Esophagus muscularis mucosa (tissue), 4 donors: Measurements from ENCODE around the gene KHNYN. TPM values are rescaled to one million over a fixed set of nuclear protein-coding genes. Genes with fewer than 3 reads are reported as not detected.

Source experiments
- DNase-seq: peaks from one replicate; pipeline ENCODE4 v3.0.0-alpha.2; 2017; ENCODE audit errors: extremely low spot score
- H3K27ac ChIP-seq, 4 donors: fragments of 200-600 bp; sonication (generic); replicated peaks in 1 of 4; 1 replicate in 3 of 4; 2 replicates in 1 of 4; pipeline ENCODE4 v1.5.1; 2016 to 2019; ENCODE audit warnings: mild to moderate bottlenecking in 1 of 4
- H3K27me3 ChIP-seq, 4 donors: fragments of 200-600 bp; sonication (generic); one replicate each; pipeline versions ENCODE4 v1.5.1 to v1.6.0; 2016 to 2019
- H3K36me3 ChIP-seq, 4 donors: fragments of 200-600 bp; sonication (generic); one replicate each; pipeline ENCODE4 v1.5.1; 2016 to 2019
- H3K4me1 ChIP-seq, 4 donors: fragments of 200-600 bp; sonication (generic); one replicate each; pipeline ENCODE4 v1.5.1; 2016 to 2019
- H3K4me3 ChIP-seq, 4 donors: fragments of 200-600 bp; sonication (generic); 1 replicate in 2 of 4; 2 replicates in 2 of 4; pipeline ENCODE4 v1.5.1; 2016 to 2019; ENCODE audit warnings: mild to moderate bottlenecking in 4 of 4, moderate library complexity in 1 of 4
- H3K9me3 ChIP-seq, 4 donors: fragments of 200-600 bp; sonication (generic); 1 replicate in 3 of 4; 2 replicates in 1 of 4; pipeline ENCODE4 v1.5.1; 2016 to 2019
- CTCF ChIP-seq, 3 experiments: fragments of 200-600 bp in 2 of 3; fragments of 450-650 bp in 1 of 3; sonication (generic) in 2 of 3; IDR thresholded peaks; one replicate each; pipeline ENCODE4 v1.5.1; 2017 to 2019; ENCODE audit warnings: antibody characterized with exemption in 3 of 3, mild to moderate bottlenecking in 2 of 3, moderate library complexity in 1 of 3
- EP300 ChIP-seq: sonication (generic); formaldehyde crosslinking; IDR thresholded peaks from one replicate; pipeline ENCODE4 v1.6.1; 2017; ENCODE audit warnings: antibody characterized with exemption
- POLR2A ChIP-seq: fragments of 450-650 bp; IDR thresholded peaks from one replicate; pipeline ENCODE4 v1.6.1; 2017; ENCODE audit warnings: antibody characterized with exemption, moderate library complexity, mild to moderate bottlenecking, low read depth
- POLR2AphosphoS5 ChIP-seq, 2 donors: sonication (generic); formaldehyde crosslinking; IDR thresholded peaks; one replicate each; pipeline ENCODE4 v1.6.1; 2017; ENCODE audit warnings: antibody characterized with exemption in 2 of 2
- WGBS: methylation state at CpG from one replicate; pipeline ENCODE4 v1.1.5; 2018; 5-methylcytosine and 5-hydroxymethylcytosine counted together
- intact Hi-C: fragments of 100-400 bp; cut with DNase I; formaldehyde crosslinking; loops from one replicate; pipeline ENCODE4 v1.15.1; 2023
- total RNA-seq, 4 donors: library from RNA; depleted of rRNA; stranded (reverse); fragments of >200 nt; gene quantifications; one replicate each; pipeline versions ENCODE4 v1.1.0 to v1.2.1, GENCODE V29; 2016

KHNYN gene
- total RNA-seq, 4 donors from 2014 or later = 46.5 to 75.8 (median 58.4) TPM

DNA sequence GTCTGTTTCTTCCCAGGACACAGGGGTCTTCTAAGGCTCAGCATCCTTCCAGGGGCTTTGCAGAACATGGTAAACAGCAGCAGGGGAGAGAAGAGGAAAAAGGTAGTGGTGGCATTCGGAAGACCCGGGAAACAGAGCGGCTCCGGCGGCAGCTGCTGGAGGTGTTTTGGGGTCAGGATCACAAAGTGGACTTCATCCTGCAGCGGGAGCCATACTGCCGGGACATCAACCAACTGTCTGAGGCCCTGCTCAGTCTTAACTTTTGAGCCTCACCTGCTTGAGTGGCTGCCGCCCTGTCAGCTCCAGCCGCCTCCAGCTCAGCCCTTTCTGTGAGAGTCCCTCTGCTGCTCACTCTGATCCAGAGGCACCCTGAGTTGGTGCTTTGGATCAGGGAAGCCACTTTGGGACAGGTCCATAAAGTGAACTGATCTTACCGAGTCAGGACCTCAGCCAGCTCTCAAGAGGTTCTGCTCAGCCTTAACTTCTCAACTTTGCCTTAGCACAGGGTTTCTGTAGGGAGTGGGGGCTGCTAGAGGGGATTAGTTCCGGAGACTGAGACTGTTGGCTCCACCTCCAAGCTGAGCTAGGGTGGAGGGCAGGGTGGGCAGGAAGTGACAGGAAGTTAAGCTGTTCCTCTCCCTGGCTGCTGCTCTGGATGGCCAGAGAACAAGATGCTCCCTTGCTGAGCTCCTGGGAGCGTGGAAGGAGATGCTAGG lies 7.4 kb downstream of the KHNYN start:
- peak; percentile 74 for DNase-seq
- H3K4me3 ChIP-seq = no peak overlapping the region
- TF ChIP-seq EP300 (no peak), POLR2AphosphoS5 (IDR thresholded peaks at IDR 0.05) (peak in 1 of 2 donors; percentile 21)
- WGBS = 57% methylated on average over 10 of the region's 12 CpGs
- peaks cover 60 to 74% (median 66%) of the 10 kb centered on the region in 4 donors for H3K4me1 ChIP-seq
- peaks cover 41 to 88% (median 71%) of the 10 kb centered on the region in 4 donors for H3K36me3 ChIP-seq
- no peaks in the 10 kb centered on the region for H3K9me3 ChIP-seq
- intact Hi-C loops = loop anchor here (2.0 to 10.0 kb wide), 3 partner anchors 104 to 292 kb away; partner anchors contain the start of genes EMC9, LTB4R, LTB4R2 and PSME2
- peak overlapping the region; percentile 44 to 77 (median 66) for H3K27ac ChIP-seq
- no peaks in the 10 kb centered on the region for H3K27me3 ChIP-seq

DNA sequence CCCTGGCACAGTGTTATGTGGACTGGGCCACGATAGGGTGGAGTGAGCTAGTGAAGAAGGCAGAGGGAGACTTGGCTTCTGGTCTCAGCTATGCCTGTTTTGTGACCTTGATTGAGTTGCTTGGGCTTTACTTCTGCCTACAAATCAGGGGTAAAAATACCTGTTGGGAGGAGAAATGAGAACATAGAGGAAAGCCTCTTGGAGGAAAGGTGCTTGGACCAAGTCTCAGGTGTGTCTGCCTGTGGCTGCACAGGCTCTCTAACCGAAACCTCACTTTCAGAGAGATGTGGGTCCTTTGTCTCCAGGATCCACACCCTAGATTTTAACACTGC lies 7.9 kb downstream of the KHNYN start:
- peak overlapping the region; percentile 44 to 77 (median 66) for H3K27ac ChIP-seq
- intact Hi-C loops = loop anchor here (2.0 to 10.0 kb wide), 3 partner anchors 105 to 293 kb away; partner anchors contain the start of genes EMC9, LTB4R, LTB4R2 and PSME2
- peaks cover 54 to 69% (median 60%) of the 10 kb centered on the region in 4 donors for H3K4me1 ChIP-seq

GRCh38 chr14:24438223-24439097 lies 8.7 kb downstream of the KHNYN start:
- no peak for TF ChIP-seq POLR2A
- no peak for TF ChIP-seq POLR2AphosphoS5 (IDR thresholded peaks at IDR 0.05)
- TF ChIP-seq CTCF (IDR thresholded peaks at IDR 0.05) = no peak
- no peak for TF ChIP-seq EP300
- peaks cover 55 to 69% (median 60%) of the 10 kb centered on the region in 4 donors for H3K4me1 ChIP-seq
- H3K27me3 ChIP-seq = no peaks in the 10 kb centered on the region
- peak overlapping the region in 1 of 4 donors; percentile 22 for H3K27ac ChIP-seq
- no peaks in the 10 kb centered on the region for H3K9me3 ChIP-seq
- H3K36me3 ChIP-seq = peaks cover 28 to 75% (median 58%) of the 10 kb centered on the region in 4 donors
- intact Hi-C loops = loop anchor here (5.0 to 10.0 kb wide), 2 partner anchors 126 to 294 kb away; partner anchors contain the start of genes EMC9, LTB4R, LTB4R2 and PSME2
- no peak overlapping the region for H3K4me3 ChIP-seq
- 60% methylated on average over 9 of the region's 9 CpGs for WGBS
- peak; percentile 37 for DNase-seq

More for the DNA sequence above, 7.9 kb downstream of the KHNYN start:
- 57% methylated on average over 2 of the region's 2 CpGs for WGBS
- DNase-seq = no peak
- Histone ChIP-seq H3K9me3 (no peaks in the 10 kb centered on the region), H3K4me3 (no peak overlapping the region), H3K27me3 (no peaks in the 10 kb centered on the region), H3K36me3 (peaks cover 36 to 83% (median 66%) of the 10 kb centered on the region in 4 donors)
- no peak for TF ChIP-seq EP300
- TF ChIP-seq POLR2AphosphoS5 (IDR thresholded peaks at IDR 0.05) = peak in 1 of 2 donors; percentile 9
- no peak for TF ChIP-seq POLR2A

DNA sequence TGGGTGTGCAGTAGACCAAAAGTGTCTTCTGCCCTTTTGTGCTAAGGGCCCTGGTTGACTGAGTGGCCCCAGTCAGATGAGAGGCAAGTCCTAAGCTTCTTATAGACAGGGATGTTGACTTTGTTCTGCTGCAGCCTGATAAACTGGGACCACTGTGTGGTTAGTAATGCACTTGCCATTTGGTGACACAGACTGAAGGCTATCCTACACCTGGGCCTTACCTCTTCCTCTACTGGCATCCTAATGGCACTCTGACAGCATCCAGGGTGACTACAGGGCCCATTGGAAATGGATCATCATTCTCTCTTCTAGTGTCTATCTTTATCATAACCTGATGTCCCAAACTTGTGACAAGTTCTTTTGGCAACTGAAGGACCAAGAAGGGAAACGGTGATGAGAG lies 9.5 kb downstream of the KHNYN start:
- H3K27ac ChIP-seq = peak overlapping the region in 1 of 4 donors; percentile 22
- peak; percentile 64 for DNase-seq
- H3K4me1 ChIP-seq = peaks cover 57 to 71% (median 62%) of the 10 kb centered on the region in 4 donors
- H3K4me3 ChIP-seq = no peak overlapping the region
- 64% methylated on average over 1 of the region's 1 CpG for WGBS
- peaks cover 26 to 68% (median 54%) of the 10 kb centered on the region in 4 donors for H3K36me3 ChIP-seq
- intact Hi-C loops = loop anchor here (5.0 to 10.0 kb wide), 2 partner anchors 127 to 294 kb away; partner anchors contain the start of genes EMC9, LTB4R, LTB4R2 and PSME2
- no peaks in the 10 kb centered on the region for H3K27me3 ChIP-seq
- no peak for TF ChIP-seq CTCF (IDR thresholded peaks at IDR 0.05)
- no peak for TF ChIP-seq POLR2A
- TF ChIP-seq EP300 = no peak
- no peak for TF ChIP-seq POLR2AphosphoS5 (IDR thresholded peaks at IDR 0.05)
- H3K9me3 ChIP-seq = no peaks in the 10 kb centered on the region

DNA sequence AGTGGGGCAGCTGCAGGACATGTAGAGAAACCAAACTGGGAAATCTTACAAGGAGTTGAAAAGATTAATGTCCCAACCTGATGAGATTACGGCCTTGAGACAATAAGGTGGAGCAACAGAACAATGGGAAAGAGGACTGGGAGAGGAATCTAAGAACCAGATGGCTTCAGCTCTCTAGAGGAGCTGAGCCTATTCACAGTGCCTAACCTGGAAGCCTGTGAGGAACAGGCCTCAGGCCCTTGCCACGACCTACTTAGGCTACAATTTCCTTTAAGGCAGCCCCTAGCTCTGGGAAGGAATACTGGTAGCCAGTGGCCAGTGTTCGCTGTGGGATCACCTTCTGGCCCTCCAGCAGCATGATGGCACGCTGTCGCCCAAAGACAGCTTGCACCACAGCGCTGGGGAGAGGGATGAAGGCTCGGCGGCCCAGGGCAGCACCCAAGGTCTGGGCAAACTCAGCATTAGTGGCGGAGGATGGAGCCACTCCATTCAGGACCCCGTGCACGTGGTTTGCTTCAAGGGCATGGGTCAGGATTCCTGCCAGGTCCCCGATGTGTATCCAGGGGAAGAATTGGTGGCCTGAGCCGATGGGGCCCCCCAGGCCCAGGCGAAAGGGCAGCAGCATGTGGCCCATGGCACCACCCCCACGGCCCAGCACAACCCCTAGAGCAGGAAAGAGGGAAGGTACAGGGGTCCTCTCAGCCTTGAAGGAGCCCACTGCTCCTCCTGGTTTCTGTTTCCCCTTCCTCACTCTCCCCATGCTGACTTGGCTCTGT lies 10.3 kb downstream of the KHNYN start:
- TF ChIP-seq POLR2AphosphoS5 (IDR thresholded peaks at IDR 0.05) (peak in 1 of 2 donors; percentile 50), CTCF (IDR thresholded peaks at IDR 0.05) (no peak)
- H3K36me3 ChIP-seq = peaks cover 26 to 61% (median 50%) of the 10 kb centered on the region in 4 donors
- H3K4me3 ChIP-seq = no peak overlapping the region
- 69% methylated on average over 13 of the region's 15 CpGs for WGBS
- H3K27me3 ChIP-seq = no peaks in the 10 kb centered on the region
- DNase-seq = peak; percentile 74
- intact Hi-C loops = loop anchor here (5.0 to 10.0 kb wide), 4 partner anchors 128 to 1135 kb away; partner anchors contain the start of genes BCL2L2, EMC9, LTB4R and LTB4R2
- peaks cover 57 to 71% (median 62%) of the 10 kb centered on the region in 4 donors for H3K4me1 ChIP-seq
- H3K27ac ChIP-seq = peak overlapping the region; percentile 53 to 100 (median 98)
- H3K9me3 ChIP-seq = no peaks in the 10 kb centered on the region
